B cell (primary cell): ENCODE results near the gene PDPK1.
"Not testable (repeated sequence)": the region's sequence is repeated elsewhere in the genome, so short reads cannot be mapped to it uniquely, and the experiment has no call there.

Experiments used
- CTCF ChIP-seq: fragments of 200-600 bp; IDR thresholded peaks from one replicate; pipeline ENCODE4 v1.8.0; 2022; ENCODE audit warnings: antibody characterized with exemption, mild to moderate bottlenecking
- EZH2 ChIP-seq: IDR thresholded peaks from 2 replicates; pipeline ENCODE4 v1.6.1; 2012; ENCODE audit warnings: borderline replicate concordance, low read depth, mild to moderate bottlenecking, moderate library complexity, low read length; ENCODE audit not compliant: insufficient read depth, poor library complexity, severe bottlenecking

- not testable (repeated sequence) for TF ChIP-seq CTCF, EZH2
Observed at GRCh38 chr16:2577044-2577443, 39.2 kb downstream of the PDPK1 start.
